ENCODE results near the gene PGPEP1.
"Not testable (repeated sequence)": the region's sequence is repeated elsewhere in the genome, so short reads cannot be mapped to it uniquely, and the experiment has no call there.

Gene PGPEP1

DNA sequence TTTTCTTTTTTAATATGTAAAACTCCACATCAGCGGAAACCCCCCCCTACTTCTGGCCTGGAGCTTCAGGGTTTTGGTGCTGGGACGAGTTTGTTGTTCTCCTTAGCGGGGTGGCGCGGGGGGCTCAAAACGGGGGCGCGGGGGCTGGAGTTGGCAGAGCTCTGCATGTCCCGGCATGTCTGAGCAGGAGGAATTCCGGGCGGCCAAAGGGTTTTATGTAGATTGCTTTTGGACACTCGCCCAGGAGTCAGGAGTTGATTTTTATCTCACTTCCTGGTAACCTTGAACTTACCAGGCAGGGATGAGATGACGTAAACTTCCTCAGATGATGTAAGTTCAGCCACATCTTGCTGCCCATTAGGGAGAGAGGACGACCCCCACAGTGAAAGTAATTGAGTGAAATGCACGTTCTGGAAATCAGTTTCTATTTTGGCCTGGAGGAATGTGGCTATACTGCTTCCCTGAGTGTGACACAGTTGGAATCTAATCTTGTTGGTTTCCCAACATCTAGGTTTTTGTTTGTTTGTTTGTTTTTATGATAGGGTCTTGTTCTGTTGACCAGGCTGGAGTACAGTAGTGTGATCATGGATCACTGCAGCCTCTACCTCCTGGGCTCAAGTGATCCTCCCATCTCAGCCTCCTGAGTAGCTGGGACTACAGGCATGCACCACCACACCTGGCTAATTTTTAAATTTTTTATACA is 24.6 kb downstream of the PGPEP1 start:
- no peak for DNase-seq (ENCODE audit: low read depth)

GRCh38 chr19:18366021-18366435 is 25.6 kb downstream of the PGPEP1 start:
- no peak for DNase-seq (ENCODE audit: low read depth)

GRCh38 chr19:18368504-18369222 is 28.3 kb downstream of the PGPEP1 start:
- DNase-seq (ENCODE audit: low read depth) = no peak

DNA sequence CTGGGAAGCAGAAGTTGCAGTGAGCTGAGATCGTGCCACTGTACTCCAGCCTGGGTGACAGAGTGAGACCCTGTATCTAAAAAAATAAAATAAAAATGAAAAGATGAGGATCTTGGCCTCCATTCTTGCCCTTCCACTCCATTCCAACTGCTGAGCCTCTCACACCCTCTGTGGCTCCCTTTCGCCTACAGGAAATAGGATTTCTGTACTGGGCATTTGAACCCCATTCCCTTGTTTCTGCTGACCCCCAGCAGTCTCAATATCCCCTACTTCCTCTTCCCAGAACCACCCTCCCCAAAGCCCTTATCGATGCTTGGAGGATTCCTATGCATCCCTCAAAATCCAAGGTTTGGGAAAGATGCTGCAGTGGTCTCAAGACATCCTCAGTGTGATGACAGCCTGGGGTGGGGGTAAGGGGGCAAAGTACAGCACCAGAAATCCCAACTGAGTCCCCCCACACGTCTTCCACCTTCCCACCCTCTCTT is 33.1 kb downstream of the PGPEP1 start:
- no peak for DNase-seq (ENCODE audit: low read depth)

DNA sequence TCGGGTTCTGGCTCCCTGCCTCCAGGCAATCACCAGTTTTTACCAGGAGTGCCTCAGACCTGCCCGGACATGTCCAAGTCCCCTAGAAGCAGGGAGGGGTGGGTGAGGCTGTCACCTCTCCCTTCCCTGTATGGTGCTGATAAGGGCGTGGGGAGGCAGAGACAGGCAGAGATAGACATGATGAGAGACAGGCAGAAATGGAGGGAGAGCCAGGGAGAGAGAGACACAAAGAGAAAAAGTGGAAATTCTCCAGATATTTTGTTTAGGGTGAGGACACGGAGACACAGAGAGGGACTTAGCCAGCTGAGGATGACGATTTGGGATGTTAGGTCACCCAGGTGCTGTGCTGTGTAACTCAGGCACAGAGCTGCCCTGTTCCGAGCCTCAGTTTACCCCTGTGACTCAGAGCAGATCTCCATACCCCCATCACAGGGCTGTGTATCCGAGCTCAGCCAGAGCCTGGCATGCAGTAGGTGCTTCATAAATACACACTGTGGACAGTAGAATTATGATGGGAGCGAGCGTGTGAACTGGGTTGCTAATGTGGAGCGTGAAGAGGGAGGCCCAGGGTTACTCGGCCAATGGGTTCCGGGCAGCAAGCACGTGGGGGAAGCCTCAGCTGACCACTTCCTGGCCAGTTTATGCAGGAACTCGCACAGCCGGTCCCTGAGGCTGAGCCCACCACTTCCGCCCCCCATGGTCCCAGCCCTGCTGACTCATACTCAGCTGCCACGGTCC is 33.7 kb downstream of the PGPEP1 start:
- peak; percentile 46 for DNase-seq (ENCODE audit: low read depth)

- no peak for DNase-seq (ENCODE audit: low read depth)
Measured at GRCh38 chr19:18377026-18377425, 36.6 kb downstream of the PGPEP1 start.

DNA sequence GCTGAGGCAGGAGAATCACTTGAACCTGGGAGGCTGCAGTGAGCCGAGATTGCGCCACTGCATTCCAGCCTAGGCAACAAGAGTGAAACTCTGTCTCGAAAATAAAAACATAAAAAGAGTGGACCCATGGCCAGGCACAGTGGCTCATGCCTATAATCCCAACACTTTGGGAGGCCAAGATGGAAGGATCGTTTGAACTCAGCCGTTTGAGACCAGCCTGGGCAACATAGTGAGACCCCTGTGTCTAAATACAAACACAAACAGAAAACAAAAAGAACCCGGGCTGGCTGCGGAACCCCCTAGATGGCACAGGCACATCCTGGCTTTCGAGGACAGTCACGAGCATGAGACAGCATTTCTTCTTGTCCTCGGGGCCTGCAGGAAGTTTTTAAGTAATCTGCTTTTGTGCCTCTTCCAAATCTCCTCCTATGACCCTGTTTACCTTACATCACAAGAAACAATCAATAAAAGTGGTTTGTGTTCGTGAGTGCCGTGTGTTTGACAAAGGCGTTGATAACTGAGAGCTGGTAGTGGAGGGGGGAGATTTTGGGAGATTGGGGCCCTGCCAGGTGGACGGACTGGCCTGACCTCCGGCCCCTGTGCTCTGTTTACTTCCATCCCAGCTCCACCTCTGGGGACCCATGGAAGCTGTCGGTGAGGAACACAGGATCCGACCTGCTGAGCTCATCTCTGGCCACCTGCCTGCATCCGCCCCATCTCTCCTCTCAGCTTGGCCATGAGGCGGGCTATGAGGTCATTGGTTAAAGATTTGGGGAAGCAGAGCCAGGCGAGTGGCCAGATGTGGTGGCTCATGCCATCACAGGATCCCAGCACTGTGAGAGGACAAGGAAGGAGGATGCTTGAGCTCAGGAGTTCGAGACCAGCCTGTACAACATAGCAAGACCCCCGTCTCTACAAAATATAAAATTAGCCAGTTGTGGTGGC is 39.7 kb downstream of the PGPEP1 start:
- DNase-seq (ENCODE audit: low read depth) = no peak

DNA sequence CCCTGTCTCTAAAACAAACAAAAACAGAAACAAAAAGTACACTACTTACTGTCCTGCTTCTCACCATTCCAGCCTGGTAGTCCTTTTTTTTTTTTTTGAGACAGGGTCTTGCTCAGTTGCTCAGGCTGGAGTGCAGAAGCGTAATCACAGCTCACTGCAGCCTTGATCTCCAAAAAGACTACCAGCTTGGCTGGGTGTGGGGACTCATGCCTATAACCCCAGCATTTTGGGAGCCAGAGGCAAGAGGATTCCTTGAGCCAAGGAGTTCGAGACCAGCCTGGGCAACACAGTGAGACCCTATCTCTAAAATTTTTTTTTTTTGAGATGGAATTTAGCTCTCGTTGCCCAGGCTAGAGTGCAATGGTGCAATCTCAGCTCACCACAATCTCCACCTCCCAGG is 40.4 kb downstream of the PGPEP1 start:
- no peak for DNase-seq (ENCODE audit: low read depth)

- not testable (repeated sequence) for DNase-seq (ENCODE audit: low read depth)
Measured at GRCh38 chr19:18383622-18384021, 43.2 kb downstream of the PGPEP1 start.

- no peak for DNase-seq (ENCODE audit: low read depth)
Measured at GRCh38 chr19:18384775-18385174, 44.4 kb downstream of the PGPEP1 start.

GRCh38 chr19:18385359-18385674 is 44.9 kb downstream of the PGPEP1 start:
- no peak for DNase-seq (ENCODE audit: low read depth)

GRCh38 chr19:18385675-18386542 is 45.5 kb downstream of the PGPEP1 start, which contains the start of gene GDF15:
TSS of gene GDF15 (plus strand) at chr19:18386158. CDS start at chr19:18386190, 32 bp downstream.
- peak; percentile 40 for DNase-seq (ENCODE audit: low read depth)

DNA sequence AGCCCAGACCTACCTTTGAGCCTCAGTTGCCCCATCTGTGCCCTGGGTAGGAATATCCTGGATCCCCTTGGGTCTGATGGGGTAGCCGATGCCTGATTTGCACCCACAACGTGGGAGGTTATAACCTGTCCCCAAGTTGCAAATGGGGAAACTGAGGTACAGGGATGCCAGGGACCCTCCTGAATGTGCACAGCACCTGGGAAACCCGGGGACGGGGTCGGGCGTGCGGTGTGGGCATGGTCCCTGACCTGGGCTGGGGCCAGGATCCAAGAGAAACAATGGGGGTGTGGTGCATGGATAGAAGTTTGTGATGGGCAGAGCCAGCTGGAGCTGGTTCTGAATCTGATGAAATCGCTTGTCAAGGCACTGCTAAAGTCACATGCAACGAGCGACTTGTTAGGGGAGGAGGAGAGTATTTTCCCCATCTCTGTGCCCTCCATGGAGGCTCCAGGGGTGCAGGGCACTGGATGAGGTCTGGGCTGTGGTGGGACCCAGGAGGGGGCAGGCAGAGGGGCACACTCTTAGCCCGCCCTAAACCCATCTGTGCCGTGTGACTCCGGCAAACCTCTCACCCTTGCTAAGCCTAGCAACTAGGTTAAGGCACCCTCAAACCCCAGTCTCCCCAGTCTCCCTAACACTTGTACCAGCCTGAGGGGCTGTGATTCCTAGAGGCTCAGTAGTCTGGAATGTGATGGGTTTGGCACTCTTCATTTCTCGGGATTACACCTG is 46.3 kb downstream of the PGPEP1 start:
- DNase-seq (ENCODE audit: low read depth) = no peak

- DNase-seq (ENCODE audit: low read depth) = peak; percentile 89
Measured at GRCh38 chr19:18388100-18388959, 47.9 kb downstream of the PGPEP1 start.

GRCh38 chr19:18388960-18389725 is 48.7 kb downstream of the PGPEP1 start:
- DNase-seq (ENCODE audit: low read depth) = no peak

- no peak for DNase-seq (ENCODE audit: low read depth)
Measured at GRCh38 chr19:18389726-18390064, 49.3 kb downstream of the PGPEP1 start.

DNA sequence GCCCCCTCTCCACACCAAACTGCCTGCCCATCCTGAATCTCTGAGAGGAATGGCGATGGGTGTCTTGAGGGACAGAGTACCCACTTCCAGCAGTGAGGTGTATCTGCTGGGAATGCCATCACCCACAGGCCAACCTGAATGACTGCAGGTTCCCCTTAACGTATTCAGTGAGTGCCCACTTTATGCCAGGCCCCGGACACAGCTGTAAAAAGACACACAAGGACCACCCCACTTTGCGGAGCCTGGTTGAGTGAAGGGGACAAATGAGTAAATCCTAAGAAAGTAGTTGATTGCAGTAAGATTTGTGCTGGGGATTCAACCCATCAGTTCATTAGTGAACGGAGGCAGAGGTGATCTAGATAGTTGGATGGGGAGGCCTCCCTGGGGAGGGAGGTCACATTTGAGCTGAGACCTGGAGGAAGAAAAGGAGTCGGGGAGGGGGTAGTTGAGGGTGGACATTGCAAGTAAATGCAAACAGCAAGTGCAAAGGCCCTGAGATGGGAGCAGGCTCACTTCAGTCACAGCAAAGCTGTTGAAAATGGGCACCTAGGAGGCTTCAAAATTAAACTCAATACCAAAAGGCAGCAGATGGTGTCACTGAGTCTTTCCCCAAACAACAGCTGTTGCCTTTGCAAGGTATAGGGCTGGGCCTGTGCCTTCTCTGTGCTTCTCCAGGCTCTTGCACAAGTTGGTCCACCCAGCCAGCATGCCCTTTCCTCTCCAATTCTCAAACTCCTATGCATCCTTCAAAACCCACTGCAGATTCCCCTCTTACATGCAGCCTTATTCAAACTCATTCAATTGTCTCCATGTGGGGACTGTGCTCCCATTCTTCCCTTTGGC is 49.9 kb downstream of the PGPEP1 start:
- DNase-seq (ENCODE audit: low read depth) = no peak
